Esophagus muscularis mucosa (tissue), 4 donors: Measurements from ENCODE around the gene ADH1C.

Source experiments
- EP300 ChIP-seq: sonication (generic); formaldehyde crosslinking; IDR thresholded peaks from one replicate; pipeline ENCODE4 v1.6.1; 2017; ENCODE audit warnings: antibody characterized with exemption
- POLR2AphosphoS5 ChIP-seq, 2 donors: sonication (generic); formaldehyde crosslinking; IDR thresholded peaks; one replicate each; pipeline ENCODE4 v1.6.1; 2017; ENCODE audit warnings: antibody characterized with exemption in 2 of 2
- TF ChIP-seq, protein P1 (sequence below), 3 experiments: fragments of 200-600 bp in 2 of 3; fragments of 450-650 bp in 1 of 3; sonication (generic) in 2 of 3; IDR thresholded peaks; one replicate each; pipeline ENCODE4 v1.5.1; 2017 to 2019; ENCODE audit warnings: antibody characterized with exemption in 3 of 3, mild to moderate bottlenecking in 2 of 3, moderate library complexity in 1 of 3

DNA sequence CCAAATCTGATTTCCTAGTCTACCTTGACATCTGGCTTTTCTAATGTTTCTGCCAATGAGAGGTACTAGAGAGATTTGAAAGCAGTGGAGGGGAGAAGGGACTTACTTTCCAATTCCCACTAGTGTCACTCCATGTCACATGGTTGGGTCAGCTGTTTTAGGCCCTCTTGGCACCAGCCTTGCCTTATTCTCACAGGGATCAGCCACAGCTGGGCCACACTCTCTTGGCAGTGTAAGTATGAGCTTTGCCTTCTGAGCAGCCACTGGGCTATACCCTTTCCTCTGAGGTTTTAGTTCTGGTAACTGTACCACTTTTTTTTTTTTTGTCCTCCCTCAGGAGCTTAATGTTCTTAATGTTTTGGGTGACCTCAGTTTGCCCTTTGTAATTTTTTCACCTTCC is 10.2 kb upstream of the ADH1C start:
- TF ChIP-seq POLR2AphosphoS5 (IDR thresholded peaks at IDR 0.05) (peak in 1 of 2 donors; percentile 13), EP300 (no peak)
- TF ChIP-seq, protein P1, sequence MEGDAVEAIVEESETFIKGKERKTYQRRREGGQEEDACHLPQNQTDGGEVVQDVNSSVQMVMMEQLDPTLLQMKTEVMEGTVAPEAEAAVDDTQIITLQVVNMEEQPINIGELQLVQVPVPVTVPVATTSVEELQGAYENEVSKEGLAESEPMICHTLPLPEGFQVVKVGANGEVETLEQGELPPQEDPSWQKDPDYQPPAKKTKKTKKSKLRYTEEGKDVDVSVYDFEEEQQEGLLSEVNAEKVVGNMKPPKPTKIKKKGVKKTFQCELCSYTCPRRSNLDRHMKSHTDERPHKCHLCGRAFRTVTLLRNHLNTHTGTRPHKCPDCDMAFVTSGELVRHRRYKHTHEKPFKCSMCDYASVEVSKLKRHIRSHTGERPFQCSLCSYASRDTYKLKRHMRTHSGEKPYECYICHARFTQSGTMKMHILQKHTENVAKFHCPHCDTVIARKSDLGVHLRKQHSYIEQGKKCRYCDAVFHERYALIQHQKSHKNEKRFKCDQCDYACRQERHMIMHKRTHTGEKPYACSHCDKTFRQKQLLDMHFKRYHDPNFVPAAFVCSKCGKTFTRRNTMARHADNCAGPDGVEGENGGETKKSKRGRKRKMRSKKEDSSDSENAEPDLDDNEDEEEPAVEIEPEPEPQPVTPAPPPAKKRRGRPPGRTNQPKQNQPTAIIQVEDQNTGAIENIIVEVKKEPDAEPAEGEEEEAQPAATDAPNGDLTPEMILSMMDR (IDR thresholded peaks at IDR 0.05): no peak
